Left ventricle myocardium inferior (tissue), 1 donor: ENCODE results near the gene ATP6V0E1. TPM values are rescaled to one million over a fixed set of nuclear protein-coding genes. Genes with fewer than 3 reads are reported as not detected.
A peak's percentile ranks its signal among the peaks of the same experiment; 100 is the strongest.
"Not testable (repeated sequence)": the region's sequence is repeated elsewhere in the genome, so short reads cannot be mapped to it uniquely, and the experiment has no call there.

Experiments used
- DNase-seq: peaks from one replicate; pipeline ENCODE4 v3.0.0-alpha.2; 2020
- H3K27ac ChIP-seq: fragments of 200-600 bp; replicated peaks from 2 replicates; pipeline ENCODE4 v1.8.0; 2021
- H3K27me3 ChIP-seq: fragments of 200-600 bp; 2 replicates; pipeline ENCODE4 v1.8.0; 2021; ENCODE audit warnings: low read depth
- H3K36me3 ChIP-seq: fragments of 200-600 bp; 2 replicates; pipeline ENCODE4 v1.8.0; 2021
- H3K4me1 ChIP-seq: fragments of 200-600 bp; 2 replicates; pipeline ENCODE4 v1.8.0; 2021
- H3K4me3 ChIP-seq: fragments of 200-600 bp; 2 replicates; pipeline ENCODE4 v1.8.0; 2021; ENCODE audit warnings: mild to moderate bottlenecking, moderate library complexity
- H3K9me3 ChIP-seq: fragments of 200-600 bp; replicated peaks from 2 replicates; pipeline ENCODE4 v1.8.0; 2021
- CTCF ChIP-seq: fragments of 200-600 bp; IDR thresholded peaks from 2 replicates; pipeline ENCODE4 v1.8.0; 2021; ENCODE audit warnings: antibody characterized with exemption, mild to moderate bottlenecking, borderline replicate concordance
- intact Hi-C: fragments of 100-400 bp; cut with micrococcal nuclease; formaldehyde crosslinking; loops from one replicate; pipeline ENCODE4 v1.11.0; 2022
- total RNA-seq: library from RNA; stranded (reverse); fragmentation: NEBNext Ultra II Directional; extraction: Animal tissue kit (Norgen Biotek cat#: 25700); gene quantifications from one replicate; pipeline ENCODE4 v1.2.1, GENCODE V29; 2021
- donor health status: DM: no; HTN: yes; CAD: no; lungs with severe emphysema.

The ATP6V0E1 gene
- total RNA-seq, 1 donor from 2014 or later = 208 TPM

- Histone ChIP-seq H3K27ac (peak overlapping the region; percentile 72), H3K36me3 (peaks cover 7% of the 10 kb centered on the region), H3K27me3 (no peaks in the 10 kb centered on the region), H3K4me1 (peaks cover 48% of the 10 kb centered on the region), H3K9me3 (no peaks in the 10 kb centered on the region), H3K4me3 (no peak overlapping the region)
- TF ChIP-seq CTCF = no peak
- intact Hi-C loops = no loop called here
- no peak for DNase-seq
Measured at GRCh38 chr5:173016598-173017046, 33.1 kb downstream of the ATP6V0E1 start.

- H3K9me3 ChIP-seq, DNase-seq, intact Hi-C loops, H3K27me3 ChIP-seq, H3K4me3 ChIP-seq: not testable (repeated sequence)
- peak overlapping the region; percentile 72 for H3K27ac ChIP-seq
- peaks cover 11% of the 10 kb centered on the region for H3K36me3 ChIP-seq
- H3K4me1 ChIP-seq = peaks cover 44% of the 10 kb centered on the region
Measured at GRCh38 chr5:173017087-173017486, 33.5 kb downstream of the ATP6V0E1 start.

- intact Hi-C loops = no loop called here
- Histone ChIP-seq H3K27me3 (no peaks in the 10 kb centered on the region), H3K36me3 (peaks cover 19% of the 10 kb centered on the region), H3K4me3 (no peak overlapping the region), H3K27ac (no peak overlapping the region), H3K9me3 (no peaks in the 10 kb centered on the region), H3K4me1 (peaks cover 43% of the 10 kb centered on the region)
- no peak for TF ChIP-seq CTCF
- DNase-seq = no peak
Measured at GRCh38 chr5:173018358-173018757, 34.8 kb downstream of the ATP6V0E1 start.

GRCh38 chr5:173020154-173020581 is 36.6 kb downstream of the ATP6V0E1 start:
- Histone ChIP-seq H3K36me3 (peaks cover 19% of the 10 kb centered on the region), H3K4me1 (peaks cover 36% of the 10 kb centered on the region)

GRCh38 chr5:173020643-173021042 is 37.1 kb downstream of the ATP6V0E1 start:
- Histone ChIP-seq H3K27ac (peak overlapping the region; percentile 49), H3K9me3 (no peaks in the 10 kb centered on the region), H3K4me1 (peaks cover 33% of the 10 kb centered on the region), H3K4me3 (no peak overlapping the region), H3K27me3 (no peaks in the 10 kb centered on the region), H3K36me3 (peaks cover 19% of the 10 kb centered on the region)
- DNase-seq = peak; percentile 37
- TF ChIP-seq CTCF = no peak
- intact Hi-C loops = no loop called here

More at GRCh38 chr5:173020154-173020581, 36.6 kb downstream of the ATP6V0E1 start:
- Histone ChIP-seq H3K27me3 (no peaks in the 10 kb centered on the region), H3K9me3 (no peaks in the 10 kb centered on the region), H3K4me3 (no peak overlapping the region), H3K27ac (peak overlapping the region; percentile 49)
- DNase-seq = no peak
- TF ChIP-seq CTCF = no peak
- intact Hi-C loops = no loop called here

GRCh38 chr5:173025651-173026050 is 42.1 kb downstream of the ATP6V0E1 start:
- Histone ChIP-seq H3K36me3 (peaks cover 19% of the 10 kb centered on the region), H3K9me3 (no peaks in the 10 kb centered on the region), H3K27ac (no peak overlapping the region), H3K4me3 (no peak overlapping the region), H3K4me1 (peaks cover 45% of the 10 kb centered on the region), H3K27me3 (no peaks in the 10 kb centered on the region)
- TF ChIP-seq CTCF = no peak
- DNase-seq = no peak
- intact Hi-C loops = no loop called here
